ENCODE results near the gene TSPAN15.
"Not testable (repeated sequence)": the region's sequence is repeated elsewhere in the genome, so short reads cannot be mapped to it uniquely, and the experiment has no call there.

TSPAN15 gene

DNA sequence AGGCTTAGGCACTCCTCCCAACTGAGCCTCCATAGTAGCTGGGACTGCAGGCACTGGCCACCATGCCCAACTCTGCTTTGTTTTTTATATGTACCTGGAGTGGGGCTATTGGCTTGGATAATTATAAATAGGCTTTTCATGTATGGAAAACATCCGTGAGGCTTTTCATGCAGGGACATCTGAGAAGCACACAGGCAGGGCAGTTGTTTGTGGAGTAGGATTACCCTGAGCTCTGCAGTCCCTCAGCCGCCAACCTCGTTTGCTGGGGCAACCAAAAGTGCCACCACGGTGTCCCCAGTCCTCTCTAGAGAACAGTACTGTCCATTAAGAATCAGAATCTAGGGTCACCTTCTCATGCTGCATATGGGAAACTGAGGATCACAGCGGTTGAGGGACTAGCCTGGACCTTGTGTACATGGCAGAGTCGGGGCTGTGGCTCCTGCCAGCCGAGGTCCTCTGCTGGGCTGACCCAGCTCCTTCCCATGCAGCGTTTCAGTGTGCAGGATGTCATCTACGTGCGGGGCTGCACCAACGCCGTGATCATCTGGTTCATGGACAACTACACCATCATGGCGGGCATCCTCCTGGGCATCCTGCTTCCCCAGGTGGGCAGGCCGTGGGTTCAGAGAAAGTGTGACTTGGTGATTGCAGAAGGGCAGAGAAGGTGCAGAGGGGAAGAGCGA is 54.5 kb downstream of the TSPAN15 start:
- no peak for DNase-seq

GRCh38 chr10:69506487-69506833 is 55.2 kb downstream of the TSPAN15 start:
- no peak for DNase-seq

- no peak for DNase-seq
Observed at GRCh38 chr10:69506834-69507713, 55.8 kb downstream of the TSPAN15 start.

GRCh38 chr10:69508738-69509340 is 57.6 kb downstream of the TSPAN15 start:
- DNase-seq: no peak

GRCh38 chr10:69512901-69513300 is 61.6 kb downstream of the TSPAN15 start:
- DNase-seq: no peak

DNA sequence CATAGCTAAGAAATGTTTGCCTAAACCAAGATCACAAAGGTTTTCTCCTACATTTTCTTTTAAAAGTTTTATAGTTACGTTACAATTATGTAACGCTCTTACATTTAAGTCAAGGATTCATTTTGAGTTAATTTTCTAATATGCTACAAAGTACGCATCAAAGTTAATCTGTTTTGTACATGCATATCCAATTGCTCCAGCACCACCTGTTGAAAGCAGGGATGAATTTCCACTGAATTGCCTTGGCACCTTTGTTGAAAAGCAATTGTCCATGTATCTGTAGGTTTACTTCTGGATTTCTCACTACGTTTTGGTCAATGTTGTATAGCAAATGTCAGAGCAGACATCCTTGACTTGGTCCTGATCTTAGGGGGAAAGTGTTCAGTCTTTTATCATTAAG is 62.4 kb downstream of the TSPAN15 start:
- no peak for DNase-seq

DNA sequence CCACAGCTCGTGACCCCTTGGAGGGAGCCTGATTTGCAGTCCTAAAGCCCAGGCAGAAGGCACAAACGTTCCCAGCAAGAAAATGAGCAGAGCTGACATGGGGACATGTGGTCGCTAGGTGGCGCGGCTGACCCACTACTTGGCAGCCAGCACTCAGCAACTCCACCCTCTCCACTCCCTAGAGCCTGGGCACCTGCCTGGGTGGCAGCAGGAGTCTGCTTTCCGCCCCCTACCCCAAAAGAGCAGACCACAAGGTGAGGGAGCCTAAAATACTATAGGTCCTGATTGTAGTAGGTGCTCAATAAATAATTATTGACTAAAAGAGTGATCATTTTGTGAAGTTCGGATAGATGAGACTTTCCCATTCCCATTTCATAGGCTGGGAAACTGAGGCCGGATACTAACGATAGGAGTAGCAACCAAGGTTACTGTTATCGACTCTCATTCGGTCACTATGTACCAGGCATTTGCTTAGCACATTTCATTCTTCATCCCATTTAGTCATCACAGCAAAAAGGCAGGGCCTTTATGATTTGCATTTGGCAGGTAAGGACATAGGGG is 64.5 kb downstream of the TSPAN15 start:
- peak; percentile 49 for DNase-seq

GRCh38 chr10:69516316-69516715 is 65.1 kb downstream of the TSPAN15 start:
- no peak for DNase-seq

DNA sequence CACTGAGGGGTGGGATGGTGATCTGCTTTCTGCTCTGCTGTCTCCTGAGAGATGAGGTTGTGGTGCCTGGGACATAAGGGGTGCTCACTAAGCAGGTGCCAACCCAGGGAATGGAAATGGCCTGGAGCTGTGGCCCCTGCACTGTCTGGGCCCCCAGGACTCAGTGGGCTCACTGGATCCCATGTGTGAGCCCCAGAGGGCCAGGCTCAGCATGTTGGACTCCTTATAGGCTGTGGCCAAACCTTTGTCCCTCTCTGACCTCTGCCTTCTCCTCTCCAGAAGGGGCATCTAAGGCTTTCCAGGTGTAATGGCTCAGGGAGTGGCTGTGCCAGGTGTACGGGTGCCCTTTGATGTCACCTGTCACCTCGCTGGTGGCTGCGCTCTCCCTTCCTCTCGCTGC is 65.5 kb downstream of the TSPAN15 start:
- no peak for DNase-seq

- no peak for DNase-seq
Observed at GRCh38 chr10:69517271-69517848, 66.1 kb downstream of the TSPAN15 start.

DNA sequence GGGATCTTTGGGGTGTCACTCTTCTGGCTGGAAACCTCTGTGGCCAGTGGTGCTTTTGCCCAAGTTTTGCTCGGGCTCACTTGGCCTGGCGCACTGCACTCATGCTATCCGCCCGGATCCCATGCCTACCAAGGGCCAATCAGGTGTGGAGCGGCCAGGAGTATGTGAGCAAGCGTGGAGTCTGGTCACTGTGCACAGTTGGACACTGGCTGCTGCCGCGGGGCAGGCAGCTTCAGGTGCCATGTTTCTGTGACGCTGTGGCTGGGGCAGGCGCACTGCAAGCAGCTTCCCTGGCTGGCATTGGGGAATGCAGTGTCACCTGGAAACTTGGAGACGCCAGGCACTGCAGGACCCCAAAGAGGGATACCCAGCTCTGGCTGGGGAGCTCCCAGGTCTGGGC is 76.7 kb downstream of the TSPAN15 start:
- DNase-seq: no peak

DNA sequence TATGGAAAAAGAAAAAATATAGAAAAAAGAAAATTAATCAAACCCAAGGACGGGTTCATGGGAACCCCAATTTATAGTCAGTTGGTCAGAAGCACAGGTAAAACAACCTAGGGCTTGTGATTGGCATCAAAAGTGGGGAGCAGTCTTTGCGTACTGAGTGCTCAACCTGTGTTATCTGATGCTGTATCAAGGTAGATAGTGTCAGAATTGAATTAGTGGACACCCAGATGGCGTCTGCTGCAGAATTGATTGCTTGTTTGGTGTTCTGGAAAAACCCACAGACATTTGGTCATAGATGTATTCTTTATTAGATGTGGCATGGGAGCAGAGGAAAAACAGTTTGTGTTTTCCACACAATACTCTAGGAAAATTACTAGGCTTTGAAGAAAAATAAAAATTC is 82.4 kb downstream of the TSPAN15 start:
- no peak for DNase-seq

GRCh38 chr10:69536521-69536920 is 85.3 kb downstream of the TSPAN15 start:
- not testable (repeated sequence) for DNase-seq

DNA sequence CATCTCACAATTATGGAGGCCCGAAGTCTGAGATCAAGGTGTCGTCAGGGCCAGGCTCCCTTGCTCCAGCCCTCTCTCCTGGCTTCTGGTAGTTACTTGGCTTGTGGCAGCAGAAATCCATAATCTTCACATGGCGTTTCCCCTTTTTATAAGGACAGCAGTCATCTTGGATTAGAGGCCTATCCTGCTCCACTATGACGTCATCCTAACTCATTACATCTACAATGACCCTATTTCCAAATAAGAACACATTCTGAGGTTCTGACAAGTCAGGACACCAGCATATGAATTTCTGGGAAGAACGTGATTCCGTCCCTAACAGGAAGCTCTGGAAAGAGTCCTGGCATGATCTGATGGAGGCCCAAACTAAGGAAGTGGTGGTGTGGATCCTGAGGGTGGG is 86.2 kb downstream of the TSPAN15 start:
- DNase-seq: no peak

DNA sequence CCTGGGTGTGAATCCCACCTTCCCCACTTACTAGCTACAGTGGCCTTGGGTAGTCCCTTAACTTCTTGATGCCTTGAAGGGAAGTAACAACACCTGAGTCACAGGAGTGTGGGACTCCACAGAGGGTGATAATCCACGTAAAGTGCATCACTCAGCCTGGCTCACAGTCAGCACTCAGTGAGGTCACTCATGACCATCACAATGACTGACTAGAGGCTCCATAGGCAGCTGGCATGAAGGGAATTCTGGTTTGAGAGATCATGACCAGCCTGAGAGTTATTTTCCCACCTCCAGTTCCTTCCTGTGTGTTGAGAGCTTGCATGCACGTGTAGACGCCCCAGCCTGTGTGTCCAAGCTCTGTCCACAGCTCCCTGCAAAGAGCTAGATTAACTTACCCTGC is 87.2 kb downstream of the TSPAN15 start:
- no peak for DNase-seq

GRCh38 chr10:69541463-69541862 is 90.2 kb downstream of the TSPAN15 start:
- DNase-seq: no peak

DNA sequence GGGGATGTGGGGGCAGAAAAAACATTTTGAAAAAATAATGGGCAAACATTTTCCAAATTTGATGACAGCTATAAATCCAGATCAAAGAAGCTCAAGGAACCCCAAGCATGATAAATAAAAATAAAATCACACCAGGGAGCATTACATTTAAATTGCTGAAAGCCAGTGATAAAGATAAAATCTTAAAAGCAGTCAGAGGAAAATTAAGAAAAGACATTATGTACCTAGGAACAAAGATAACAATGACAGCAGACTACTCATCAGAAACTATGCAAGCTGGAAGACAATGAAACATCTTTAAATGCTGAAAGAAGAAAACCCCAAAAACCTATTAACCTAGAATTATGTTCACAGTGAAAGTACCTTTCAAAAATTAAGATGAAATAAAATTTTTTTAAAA is 98.7 kb downstream of the TSPAN15 start:
- no peak for DNase-seq

GRCh38 chr10:69552268-69552667 is 101.0 kb downstream of the TSPAN15 start:
- no peak for DNase-seq

DNA sequence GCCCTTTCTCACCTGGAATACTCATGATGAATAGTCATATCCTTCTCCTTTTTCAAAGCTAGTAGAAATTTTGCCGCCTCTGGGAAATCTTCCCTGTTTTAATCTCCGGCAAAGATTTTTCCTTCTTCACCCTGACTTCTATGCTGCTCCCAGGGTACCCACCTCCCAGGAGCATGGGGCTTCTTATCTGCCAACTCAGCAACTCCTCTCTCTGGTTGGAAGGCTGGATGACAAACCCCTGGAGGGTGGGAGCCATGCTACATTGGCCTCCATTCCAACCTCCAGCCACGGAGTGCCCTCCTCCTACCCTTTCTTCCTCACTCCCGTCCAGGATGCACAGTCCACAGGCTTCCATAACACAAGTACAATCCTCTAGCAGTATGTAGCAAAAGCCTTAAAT is 102.1 kb downstream of the TSPAN15 start:
- DNase-seq: no peak

- DNase-seq: no peak
Observed at GRCh38 chr10:69554611-69555010, 103.3 kb downstream of the TSPAN15 start.

Data from NCI-H510A (cell line).